SW 1271 (cell line): ENCODE data around the gene NELL1.

Experiments used
- DNase-seq, 2 experiments: peaks; one replicate each; lab custom pipeline; 2025; lab: John Stamatoyannopoulos, UW

NELL1 gene

DNA sequence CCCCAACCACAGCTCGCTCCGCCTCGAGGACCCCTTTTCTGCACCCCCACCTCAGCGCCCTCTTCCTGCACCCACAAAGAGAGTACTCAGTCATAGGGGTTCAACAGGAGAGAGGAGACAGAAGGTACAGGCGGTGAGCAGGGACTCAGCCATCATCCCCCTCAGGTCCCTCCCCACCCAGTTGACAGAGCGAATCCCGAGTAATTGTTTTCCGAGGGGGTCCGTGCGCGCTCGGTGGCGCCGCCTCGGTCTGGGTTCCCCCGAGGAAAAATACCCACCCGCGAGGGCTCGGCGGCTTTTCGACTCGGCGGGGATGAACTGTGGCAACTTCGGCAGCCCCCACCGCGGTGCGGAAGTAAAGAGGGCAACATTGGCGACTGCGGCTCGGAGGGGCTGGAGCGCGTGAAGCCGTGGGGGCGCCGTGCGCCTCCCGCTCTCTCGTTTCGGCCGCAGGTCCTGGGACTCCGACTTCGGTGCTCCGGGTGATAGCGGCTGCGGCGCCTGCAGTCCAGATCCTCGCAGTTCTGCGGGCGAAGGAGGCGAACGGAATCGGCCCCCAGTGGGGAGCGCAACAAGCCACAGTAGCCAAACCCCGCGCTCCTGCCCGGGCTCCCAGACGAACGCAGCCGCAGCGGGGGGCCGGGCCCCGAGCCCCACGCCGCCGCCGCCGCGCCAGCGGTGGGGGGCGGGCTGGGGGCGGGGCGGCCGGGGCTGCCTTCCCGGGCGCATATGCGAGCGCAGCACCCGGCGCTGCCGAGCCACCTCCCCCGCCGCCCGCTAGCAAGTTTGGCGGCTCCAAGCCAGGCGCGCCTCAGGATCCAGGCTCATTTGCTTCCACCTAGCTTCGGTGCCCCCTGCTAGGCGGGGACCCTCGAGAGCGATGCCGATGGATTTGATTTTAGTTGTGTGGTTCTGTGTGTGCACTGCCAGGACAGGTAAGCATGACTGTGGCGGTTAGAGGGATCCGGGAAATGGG is at the start of gene NELL1:
NELL1 (plus strand) TSS at position 743 of the 976 bp plus-strand sequence.
- no peak for DNase-seq

DNA sequence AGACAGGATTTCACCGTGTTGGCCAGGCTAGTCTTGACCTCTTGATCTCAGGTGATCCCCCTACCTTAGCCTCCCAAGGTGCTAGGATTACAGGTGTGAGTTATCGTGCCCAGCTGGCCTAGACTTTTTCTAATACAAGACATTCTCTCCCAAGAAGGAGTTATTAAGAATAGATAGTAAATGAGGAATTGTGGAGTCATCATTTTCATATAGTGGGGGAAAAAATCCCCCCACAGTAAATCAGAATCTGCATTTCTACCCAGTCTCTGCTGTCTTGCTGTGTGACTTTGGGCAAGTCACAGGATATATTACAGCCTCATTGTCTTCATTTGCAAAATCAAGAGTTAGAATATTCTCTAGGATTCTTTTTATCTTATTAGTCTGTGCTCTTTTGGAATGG is 48.4 kb upstream of the NELL1 start:
- no peak for DNase-seq

DNA sequence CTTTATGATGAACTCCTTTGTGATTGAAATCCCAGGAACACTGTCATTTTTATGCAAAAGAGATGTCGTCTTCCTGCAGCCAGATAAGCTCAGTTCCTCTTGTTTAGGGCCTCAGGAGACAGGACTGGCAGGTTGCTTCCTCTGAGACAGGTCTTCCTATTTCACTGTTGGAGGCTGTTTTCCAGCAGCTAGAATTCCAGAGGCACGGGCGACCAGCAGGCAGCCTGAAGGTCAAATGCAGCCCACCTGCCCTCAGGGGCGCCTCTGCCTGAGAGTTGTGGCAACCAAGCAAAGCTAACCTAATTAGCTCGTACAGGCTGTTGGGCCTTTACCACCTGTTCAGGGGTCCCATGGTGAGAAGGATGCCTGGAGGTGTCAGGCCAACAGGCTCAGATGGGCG is 47.7 kb upstream of the NELL1 start:
- no peak for DNase-seq

DNA sequence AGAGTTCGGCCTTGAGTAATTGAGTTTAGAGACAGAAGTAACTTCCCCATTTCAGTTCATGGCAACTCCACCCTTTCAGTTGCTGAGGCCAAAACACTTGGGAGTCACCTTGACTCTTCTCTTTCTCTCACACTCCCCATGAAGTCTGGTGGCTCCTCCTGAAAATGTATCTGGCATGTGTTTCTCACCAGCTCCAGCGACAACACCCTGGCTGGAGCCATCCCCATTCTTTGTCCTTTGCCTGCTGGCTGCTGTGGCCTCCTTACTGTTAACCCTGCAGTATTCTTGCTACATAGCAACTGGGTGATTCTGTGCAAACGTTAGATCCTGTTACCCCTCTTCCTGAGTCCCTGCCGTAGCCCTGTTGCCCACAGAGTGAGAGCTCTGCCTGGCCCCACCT is 46.1 kb upstream of the NELL1 start:
- no peak for DNase-seq

DNA sequence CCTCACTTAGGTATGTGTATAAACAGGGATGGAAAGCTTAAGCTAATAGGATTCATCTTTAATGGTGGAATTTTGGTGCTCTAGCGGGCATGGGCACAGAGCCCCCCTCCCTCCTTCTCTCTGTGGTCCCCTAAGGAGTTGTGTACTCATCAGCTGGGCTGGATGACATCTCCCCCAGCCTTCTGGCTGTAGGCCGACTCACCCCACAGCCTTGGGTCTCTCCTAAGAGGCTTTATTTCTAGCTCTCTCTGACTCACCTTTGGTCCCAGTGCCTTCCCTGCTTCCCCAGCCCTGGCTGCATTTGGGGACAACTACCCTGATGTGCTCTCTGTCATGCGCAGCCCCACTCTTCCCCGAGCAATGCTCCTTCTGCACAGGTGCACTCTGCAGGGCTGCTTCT is 43.1 kb upstream of the NELL1 start:
- no peak for DNase-seq

DNA sequence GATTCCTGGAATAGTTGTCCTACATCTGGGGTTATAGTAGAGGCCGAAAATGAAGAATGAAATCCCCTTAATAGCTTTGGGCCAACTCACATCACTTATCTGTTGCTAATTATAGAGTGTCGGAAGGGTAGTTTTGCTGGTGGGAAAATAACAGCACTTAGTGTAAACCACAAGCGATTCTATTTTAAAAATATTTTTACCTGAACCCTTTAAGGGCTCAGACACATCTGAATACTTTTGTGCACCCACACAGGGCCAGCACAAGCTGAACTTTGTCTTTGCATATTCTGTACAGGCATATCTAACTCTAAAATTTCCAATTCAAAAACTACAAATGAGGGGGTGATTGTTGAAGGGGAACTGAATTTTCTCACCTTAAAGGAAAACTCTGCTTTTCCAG is 42.4 kb upstream of the NELL1 start:
- no peak for DNase-seq

DNA sequence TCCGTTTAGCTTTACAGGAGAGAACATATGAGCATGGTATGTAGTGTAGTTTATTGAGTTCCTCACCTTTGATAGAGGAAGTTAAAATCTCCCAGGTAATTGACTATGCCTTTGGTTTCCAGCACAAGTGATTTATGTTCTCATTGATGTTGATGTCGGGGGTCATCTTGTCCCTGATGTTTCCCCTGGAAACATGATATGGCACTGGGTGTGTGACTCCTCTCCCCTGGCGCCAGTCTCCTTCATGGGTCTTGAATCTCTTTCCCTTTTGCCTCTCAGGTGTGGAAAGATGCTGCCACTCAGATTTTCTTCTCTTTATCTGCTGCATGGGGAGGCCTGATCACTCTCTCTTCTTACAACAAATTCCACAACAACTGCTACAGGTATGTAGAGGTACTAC is 41.7 kb upstream of the NELL1 start:
- DNase-seq: no peak

DNA sequence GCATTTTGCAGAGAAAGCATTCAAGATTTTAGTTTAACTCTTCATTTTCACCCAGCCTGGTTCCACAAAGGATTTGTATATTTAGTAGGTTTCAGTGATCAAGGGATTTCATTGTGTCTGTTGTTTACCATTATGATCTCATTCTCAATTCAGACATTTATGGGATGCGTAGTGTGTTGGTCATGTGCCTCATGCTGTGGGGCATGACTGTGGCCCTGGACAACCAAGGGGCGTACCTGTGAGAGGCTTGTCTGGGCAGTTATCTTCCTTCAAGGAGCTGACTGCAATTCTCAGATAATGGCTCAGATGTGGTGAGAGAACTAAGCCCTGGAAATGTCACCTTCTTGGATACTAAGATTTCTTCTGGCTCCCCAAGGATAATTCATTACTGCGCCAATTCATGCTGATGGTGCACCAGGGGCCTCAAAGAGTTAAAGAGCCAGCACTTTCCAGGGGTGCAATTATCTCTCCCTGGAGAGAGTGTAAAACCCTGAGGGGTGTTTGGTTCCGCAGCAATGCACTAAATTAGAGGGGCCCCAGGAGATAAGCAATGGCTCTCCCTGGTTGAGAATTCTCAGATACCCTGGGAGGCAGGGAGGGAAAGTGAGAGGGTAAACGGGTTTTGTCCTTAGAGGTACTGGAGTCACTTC is 37.7 kb upstream of the NELL1 start:
- no peak for DNase-seq

DNA sequence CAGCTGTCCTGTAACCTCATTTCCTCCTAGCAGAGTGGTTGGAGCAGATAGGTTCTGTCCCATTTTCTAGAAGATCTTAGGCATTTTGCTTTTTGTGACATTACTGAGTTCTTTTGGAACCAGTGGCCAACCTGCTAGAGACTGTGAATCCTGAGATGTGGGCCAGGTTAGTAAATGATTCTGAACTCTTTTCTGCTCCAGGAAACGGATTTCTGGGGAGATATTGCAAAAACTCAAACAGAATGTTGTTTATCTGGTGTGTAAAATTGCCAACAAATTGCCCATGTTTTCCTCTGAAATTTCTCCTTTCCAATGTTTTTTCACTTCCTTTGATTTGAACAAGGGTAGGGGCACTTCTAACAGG is 37.2 kb upstream of the NELL1 start:
- no peak for DNase-seq

DNA sequence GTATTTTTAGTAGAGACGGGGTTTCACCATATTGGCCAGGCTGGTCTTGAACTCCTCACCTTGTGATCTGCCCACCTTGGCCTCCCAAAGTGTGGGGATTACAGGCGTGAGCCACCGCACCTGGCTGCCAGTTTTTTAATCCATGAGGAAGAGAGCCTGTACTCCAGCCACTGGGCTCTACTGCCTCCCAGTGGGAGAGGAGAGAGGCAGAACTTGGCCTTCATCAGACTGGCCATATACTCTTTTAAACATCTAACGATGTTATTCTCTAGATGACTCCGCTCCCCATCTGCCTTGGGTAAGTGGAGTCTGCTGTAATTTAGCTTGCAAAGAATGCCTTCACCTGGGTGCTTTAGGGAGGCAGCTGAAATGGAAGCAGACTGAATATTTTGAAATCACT is 35.3 kb upstream of the NELL1 start:
- no peak for DNase-seq

DNA sequence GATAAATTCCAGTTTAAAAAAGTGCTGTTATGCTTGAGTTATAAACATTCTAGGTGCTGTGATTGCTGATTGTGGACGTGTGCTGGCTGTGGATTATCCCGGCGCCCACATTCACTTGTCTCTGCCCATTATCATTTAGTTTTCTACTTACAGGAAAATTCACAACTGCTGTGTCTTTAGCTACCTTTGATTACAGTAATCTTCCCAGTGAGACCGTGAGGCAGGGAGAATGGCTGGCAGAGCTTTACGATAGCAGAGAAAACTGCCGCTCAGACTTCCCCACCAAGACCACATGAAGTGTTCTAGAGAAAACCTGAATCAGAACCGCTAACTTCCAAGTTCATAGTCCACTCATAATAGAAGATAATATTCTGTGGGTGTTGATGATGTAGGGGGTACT is 34.6 kb upstream of the NELL1 start:
- DNase-seq: no peak

DNA sequence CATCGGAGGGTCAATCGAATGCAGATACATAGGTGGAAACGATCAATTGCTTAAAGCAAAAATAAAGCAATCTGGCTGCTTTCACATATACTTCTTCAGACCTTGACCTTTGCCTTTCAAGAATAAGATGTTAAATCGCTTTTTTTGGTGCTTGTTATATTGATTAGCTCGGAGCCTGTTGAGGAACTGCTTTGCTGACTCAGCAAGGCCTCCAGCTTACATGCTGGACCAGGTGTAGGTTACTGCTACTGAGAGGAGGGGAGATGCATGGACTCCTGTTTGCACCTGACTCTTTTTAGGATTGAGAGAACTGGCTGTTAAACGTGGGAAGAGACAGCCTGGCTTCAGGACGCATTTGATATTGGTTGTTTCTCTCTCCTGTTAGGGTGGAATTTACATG is 31.3 kb upstream of the NELL1 start:
- DNase-seq: no peak

DNA sequence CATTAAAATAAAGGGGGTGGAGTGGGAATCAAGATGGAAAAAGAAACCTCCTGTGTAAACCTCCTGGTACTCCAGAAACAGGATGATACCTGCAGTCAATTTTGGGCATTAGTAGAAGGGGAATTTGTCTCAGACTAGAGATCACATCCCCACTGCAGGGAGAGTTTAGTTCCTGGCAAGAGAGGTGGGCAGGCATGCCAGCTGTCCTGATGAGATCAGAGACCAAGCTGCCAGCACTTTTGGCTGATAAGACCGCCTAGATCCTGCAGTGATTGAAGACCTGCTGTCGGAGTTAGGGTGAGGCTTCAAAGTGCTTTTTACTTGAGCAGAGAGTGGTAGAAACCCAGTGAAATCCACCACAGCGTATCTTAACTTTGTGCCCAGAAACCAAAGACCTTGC is 29.7 kb upstream of the NELL1 start:
- no peak for DNase-seq

DNA sequence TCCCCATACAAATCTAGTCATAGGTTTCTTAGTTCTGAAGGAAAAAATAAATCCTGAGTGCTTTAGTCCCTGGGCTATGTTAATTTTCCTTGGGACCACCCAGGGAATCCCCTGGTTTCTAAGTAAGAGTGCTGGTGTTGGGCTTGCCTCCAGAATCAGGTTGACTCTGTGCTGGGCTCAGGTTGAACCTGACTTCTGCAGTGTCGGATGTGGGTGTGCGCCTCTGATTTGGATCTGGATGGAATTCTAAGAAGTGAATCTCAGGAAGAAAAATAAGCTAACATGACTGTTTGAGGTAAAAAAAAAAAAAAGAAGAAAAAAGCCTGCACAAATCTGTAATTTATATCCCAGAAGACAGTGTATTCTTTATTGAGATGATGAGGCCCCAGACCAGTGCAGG is 29.0 kb upstream of the NELL1 start:
- DNase-seq: no peak

DNA sequence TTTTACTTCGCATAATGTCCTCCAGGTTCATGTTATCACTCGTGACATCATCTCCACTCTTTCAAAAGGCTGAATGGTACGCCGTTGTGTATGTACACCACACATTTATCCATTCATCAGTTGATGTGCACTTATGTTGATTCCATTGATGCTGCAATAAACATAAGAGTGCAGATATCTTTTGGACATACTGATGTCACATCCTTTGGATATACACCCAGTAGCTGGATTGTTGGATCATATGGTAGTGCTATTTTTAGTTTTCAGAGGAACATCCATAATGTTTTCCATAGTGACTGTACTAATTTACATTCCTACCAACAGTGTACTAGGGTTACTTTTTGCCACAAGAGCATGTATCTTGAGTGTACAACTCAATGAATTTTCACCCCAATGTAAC is 25.0 kb upstream of the NELL1 start:
- DNase-seq: no peak

DNA sequence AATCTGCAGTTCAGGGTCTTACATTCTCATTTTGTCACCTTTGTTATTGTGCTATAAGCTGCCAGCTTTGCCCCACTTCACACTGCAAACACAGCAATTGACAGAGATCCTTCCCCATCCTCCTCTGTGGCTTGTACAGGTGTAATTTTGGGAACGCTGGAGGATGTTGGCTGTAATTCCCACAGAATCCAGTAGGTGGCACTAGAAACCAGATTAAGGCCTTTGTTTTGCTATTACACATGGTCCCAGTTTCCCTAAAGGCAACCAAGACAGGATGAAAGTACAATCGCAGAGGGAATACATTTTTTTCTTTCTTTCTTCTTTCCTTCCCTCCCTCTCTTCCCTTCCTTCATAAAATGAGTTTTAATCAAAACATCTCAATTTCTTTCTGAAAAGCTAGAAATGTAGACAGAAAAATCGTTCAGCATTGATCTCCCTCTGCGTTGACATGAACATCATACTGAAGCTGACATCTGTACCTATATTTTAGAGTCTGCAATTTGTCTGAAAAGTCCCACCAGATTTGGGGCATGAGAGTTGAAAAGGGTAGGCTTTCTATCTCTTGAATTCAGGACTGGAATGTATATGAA is 21.3 kb upstream of the NELL1 start:
- DNase-seq: peak in 1 of 2 experiments; percentile 35

DNA sequence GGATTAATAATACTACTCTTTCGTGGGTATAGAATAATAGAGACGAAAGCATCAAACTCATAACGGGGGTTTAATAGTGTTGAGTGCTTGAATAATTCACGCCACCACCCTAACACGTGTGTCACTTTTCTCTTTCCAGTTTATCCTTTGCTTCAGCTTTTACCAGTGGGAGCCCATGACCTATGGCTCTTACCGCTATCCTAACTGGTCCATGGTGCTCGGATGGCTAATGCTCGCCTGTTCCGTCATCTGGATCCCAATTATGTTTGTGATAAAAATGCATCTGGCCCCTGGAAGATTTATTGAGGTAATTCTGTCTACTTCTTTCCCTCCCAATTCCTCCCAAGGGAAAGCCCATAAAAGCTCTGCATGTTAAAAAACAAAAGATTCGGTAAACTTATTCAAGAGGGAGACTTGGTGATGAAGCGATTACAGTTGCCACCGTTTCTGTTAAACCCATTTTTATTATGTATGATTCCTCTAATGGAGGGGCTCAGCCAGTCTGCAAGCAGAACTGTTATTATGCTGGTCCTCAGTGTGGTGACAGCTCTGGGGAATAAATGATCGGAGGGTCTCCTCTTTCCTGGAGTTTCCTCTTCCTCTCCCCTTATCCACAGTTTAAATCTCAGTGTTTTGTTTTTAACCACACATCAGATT is 17.1 kb upstream of the NELL1 start:
- DNase-seq: no peak

DNA sequence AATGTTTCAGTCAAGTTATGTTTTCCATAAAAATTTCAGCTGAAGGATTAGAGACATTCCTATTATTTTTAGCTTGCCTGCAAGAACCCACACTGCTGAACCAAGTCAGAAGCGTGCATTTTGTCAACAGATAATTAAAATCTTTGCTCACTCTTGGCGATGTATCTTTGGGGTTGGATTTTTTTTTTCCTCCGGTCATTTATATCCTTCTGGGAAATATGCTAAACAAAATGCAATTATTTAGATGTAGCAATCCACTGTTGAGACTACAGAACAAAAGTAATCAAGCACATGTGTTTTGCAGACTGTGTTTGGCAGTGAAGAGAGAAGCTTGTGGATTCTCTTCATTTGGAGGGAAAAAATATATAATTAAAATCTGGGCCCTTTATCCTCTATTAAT is 15.3 kb upstream of the NELL1 start:
- DNase-seq: no peak

DNA sequence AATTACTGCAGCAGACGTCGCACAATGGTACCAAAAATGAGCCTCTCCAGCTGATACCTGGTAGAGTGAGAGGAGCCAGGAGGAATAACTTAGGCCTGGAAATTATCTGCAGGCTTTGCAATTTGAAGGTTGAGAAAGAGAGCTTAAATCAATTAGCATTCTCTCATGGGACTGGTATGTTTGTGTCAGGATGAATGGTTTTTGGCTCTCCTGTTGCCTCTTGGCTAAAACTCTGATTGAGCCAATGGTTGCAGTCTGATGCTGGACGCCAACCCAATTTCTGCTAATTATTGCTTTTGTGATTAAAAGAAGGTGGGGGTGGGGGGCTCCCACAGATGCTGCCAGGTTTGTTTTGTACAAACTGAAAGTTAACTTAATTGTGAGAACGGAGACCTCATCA is 12.5 kb upstream of the NELL1 start:
- DNase-seq: no peak

DNA sequence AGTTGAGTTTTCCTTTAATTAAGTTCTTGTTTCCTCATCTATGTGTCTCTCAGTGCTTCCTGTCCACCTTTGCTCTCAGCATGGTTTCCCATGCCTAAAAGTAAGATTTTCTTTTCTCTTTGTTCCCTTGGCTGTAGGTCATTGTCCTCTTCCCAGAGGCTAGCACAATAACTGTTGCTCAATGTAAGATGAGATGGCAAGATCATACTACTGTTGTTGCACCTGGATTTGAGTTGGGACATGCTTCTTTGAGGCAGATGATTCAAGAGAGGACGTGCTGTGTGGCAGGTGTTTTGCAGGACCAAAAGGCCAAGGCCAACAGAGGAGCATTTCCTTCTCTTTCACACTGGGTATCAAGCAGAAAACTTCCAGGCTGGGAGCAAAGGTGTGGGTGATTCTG is 11.3 kb upstream of the NELL1 start:
- DNase-seq: no peak

DNA sequence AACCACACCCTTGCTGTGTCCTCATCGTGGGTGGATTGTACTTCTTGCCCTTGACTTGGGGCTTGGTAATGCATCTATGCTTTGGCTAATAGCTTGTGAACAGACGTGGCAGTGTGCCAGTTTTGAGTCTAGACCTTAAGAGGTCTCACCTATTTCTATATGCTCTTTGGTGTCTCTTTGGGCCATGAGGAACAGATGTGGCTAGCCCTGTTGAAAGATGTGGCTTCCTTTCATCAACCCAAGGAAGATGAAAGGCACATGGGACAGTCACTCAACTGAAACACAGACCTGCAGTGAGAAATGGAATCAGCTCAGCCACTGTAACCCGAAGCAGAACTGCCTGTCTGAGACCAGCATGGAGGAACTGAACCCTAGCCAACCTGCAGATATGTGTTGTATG is 7.9 kb upstream of the NELL1 start:
- DNase-seq: no peak

DNA sequence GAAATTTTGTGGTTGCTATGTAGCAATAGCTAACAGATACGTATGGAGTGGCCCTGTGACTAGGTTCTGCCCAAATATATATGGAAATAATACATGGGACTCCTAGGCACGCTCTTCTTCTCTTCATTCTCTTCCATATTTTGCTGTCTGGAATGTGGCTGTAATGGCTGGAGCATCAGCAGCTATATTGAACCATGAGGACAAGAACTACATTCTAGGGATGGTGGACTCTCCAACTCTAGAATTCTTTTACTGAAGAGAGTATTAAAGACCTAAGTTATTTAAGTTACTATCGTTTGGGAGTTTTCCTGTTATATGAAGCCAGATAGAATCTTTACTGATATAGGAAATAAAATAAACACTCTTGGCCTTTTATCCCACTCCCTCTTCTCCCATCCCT is 7.5 kb upstream of the NELL1 start:
- DNase-seq: no peak
